NB4 (cell line): ENCODE measurements around the gene CFAP65.

ENCODE experiments used
- DNase-seq: peaks from one replicate; pipeline ENCODE4 v3.0.0; 2010; ENCODE audit warnings: low read depth
- H3K4me3 ChIP-seq: one replicate; pipeline ENCODE4 v1.5.1; 2011; ENCODE audit warnings: mild to moderate bottlenecking, low read depth, low read length, moderate library complexity
- CTCF ChIP-seq: IDR thresholded peaks from one replicate; pipeline ENCODE4 v1.5.1; 2012; ENCODE audit warnings: low read depth, low read length
- MAX ChIP-seq: IDR thresholded peaks from 2 replicates; pipeline ENCODE4 v1.6.1; 2011; ENCODE audit warnings: low read depth, low read length
- MYC ChIP-seq: IDR thresholded peaks from 2 replicates; pipeline ENCODE4 v1.6.1; 2011; ENCODE audit warnings: low read depth, low read length
- POLR2A ChIP-seq: IDR thresholded peaks from 2 replicates; pipeline ENCODE4 v1.6.1; 2011; ENCODE audit warnings: mild to moderate bottlenecking; ENCODE audit not compliant: insufficient read length; ENCODE audit errors: extremely low read depth

CFAP65 gene

DNA sequence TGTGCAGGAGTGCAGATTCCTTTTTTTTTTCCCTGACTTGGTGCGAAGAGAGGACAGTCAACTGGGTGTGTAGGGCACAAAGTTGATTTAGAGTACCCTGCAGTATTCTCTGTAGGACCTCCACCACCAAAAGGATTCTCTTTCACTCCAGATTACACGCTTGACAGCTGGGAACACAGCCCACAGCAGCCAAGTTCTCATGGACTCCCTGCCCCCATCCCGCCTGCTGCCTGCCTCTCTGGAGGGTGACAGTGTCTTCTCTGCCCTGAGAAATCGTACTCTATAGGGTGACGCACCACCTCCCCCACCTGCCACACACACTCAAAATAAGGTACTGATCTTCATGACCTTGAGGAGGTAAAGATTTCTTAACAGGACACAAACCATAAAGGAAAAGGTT is 46.0 kb upstream of the CFAP65 start:
- no peak overlapping the region for H3K4me3 ChIP-seq
- no peak for TF ChIP-seq CTCF
- no peak for TF ChIP-seq MYC
- no peak for TF ChIP-seq POLR2A
- no peak for TF ChIP-seq MAX
- DNase-seq: no peak

- no peak for TF ChIP-seq MAX
- no peak for TF ChIP-seq POLR2A
- TF ChIP-seq MYC: no peak
- no peak for TF ChIP-seq CTCF
- peak; percentile 33 for DNase-seq
- no peak overlapping the region for H3K4me3 ChIP-seq
Measured at GRCh38 chr2:219086196-219086595, 44.9 kb upstream of the CFAP65 start.

GRCh38 chr2:219084791-219085190 is 43.5 kb upstream of the CFAP65 start:
- TF ChIP-seq POLR2A (no peak), MAX (no peak), MYC (no peak), CTCF (no peak)
- no peak overlapping the region for H3K4me3 ChIP-seq
- DNase-seq: no peak

- TF ChIP-seq MYC (no peak), CTCF (no peak), POLR2A (no peak), MAX (no peak)
- no peak for DNase-seq
- H3K4me3 ChIP-seq: no peak overlapping the region
Measured at GRCh38 chr2:219082332-219082958, 41.1 kb upstream of the CFAP65 start.

DNA sequence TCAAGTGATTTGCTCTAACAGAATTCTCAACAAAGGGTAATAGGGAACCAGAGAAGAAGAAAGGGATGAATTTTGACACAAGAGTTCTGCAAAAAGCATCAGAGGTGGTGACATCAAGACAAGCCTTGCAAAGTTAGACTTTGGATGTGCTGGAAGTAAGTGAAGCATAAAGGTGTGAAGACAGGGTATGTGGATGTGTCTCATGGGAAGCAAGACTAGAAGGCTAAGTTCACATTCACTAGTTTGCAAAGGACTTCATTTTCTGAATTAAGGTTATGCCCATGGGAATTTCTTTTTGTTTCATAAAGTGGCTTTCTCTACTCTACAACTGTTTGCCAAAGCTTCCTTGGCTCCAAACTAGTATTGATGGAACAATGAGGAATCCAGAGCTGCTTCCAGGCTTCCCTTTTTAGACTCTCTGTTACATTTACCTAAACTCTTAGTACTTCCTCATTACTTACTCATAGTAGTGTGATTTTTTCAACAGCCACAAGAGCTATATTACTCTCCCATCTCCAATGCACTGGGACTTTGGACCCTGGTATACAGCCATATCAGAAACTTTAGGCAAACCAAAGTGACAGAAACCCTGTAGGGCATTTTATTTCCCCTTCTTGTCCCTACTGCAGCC is 40.5 kb upstream of the CFAP65 start:
- DNase-seq: no peak
- no peak overlapping the region for H3K4me3 ChIP-seq
- TF ChIP-seq POLR2A (no peak), MYC (no peak), MAX (no peak), CTCF (no peak)

GRCh38 chr2:219081096-219081495 is 39.8 kb upstream of the CFAP65 start:
- no peak for TF ChIP-seq MYC
- DNase-seq: no peak
- H3K4me3 ChIP-seq: no peak overlapping the region
